ENCODE data around the gene ASAP3. TPM values are rescaled to one million over a fixed set of nuclear protein-coding genes. Genes with fewer than 3 reads are reported as not detected.

Gene ASAP3
- total and polyA plus RNA-seq, 9 of the 15 experiments (the other 6 are each of a cell fraction or from before 2014, with no cell fraction given): 1.7 to 31.2 (median 17.4) TPM

GRCh38 chr1:23389837-23390321 lies 94.1 kb downstream of the ASAP3 start (continued):
- TF ChIP-seq REST (IDR thresholded peaks at IDR 0.05; ENCODE audit: borderline replicate concordance): peak; percentile 69
- TF ChIP-seq REST (CRISPR knock-in tag; IDR thresholded peaks at IDR 0.05; ENCODE audit: low read depth): no peak
- no peak for TF ChIP-seq HMGXB4 (CRISPR knock-in tag; IDR thresholded peaks at IDR 0.05)
- TF ChIP-seq HMBOX1 (IDR thresholded peaks at IDR 0.05): peak; percentile 83
- no peak for TF ChIP-seq KLF16 (IDR thresholded peaks at IDR 0.05)
- TF ChIP-seq KDM1A (IDR thresholded peaks at IDR 0.05): no peak
- no peak for TF ChIP-seq HSF4 (CRISPR knock-in tag; IDR thresholded peaks at IDR 0.05; ENCODE audit: borderline replicate concordance)
- TF ChIP-seq ZNF707 (CRISPR knock-in tag; conservative IDR thresholded peaks at IDR 0.05): no peak
- TF ChIP-seq ARID1B (IDR thresholded peaks at IDR 0.05): peak; percentile 29; the same call in 1 of the 2 replicates
- TF ChIP-seq U2AF2 (optimal IDR thresholded peaks at IDR 0.05; ENCODE audit: low read depth, low read length): no peak
- no peak for TF ChIP-seq TAF7 (tag; IDR thresholded peaks at IDR 0.05)
- no peak for TF ChIP-seq NR2C2 (CRISPR knock-in tag; IDR thresholded peaks at IDR 0.05)
- TF ChIP-seq NR2C2 (tag; IDR thresholded peaks at IDR 0.05): no peak
- TF ChIP-seq PTTG1 (tag; IDR thresholded peaks at IDR 0.05; ENCODE audit: low read depth): 0 out of 2 replicates have a peak, but pooled peaks have one; percentile 20
- TF ChIP-seq SIN3B (IDR thresholded peaks at IDR 0.05; ENCODE audit: low read depth): no peak
- no peak for TF ChIP-seq DMBX1 (CRISPR knock-in tag; IDR thresholded peaks at IDR 0.05; ENCODE audit: borderline replicate concordance)
- TF ChIP-seq XRCC5 (IDR thresholded peaks at IDR 0.05; ENCODE audit: low read depth, low read length): no peak
- TF ChIP-seq ZNF41 (CRISPR knock-in tag; conservative IDR thresholded peaks at IDR 0.05): no peak; the same call in 1 of the 2 replicates
- no peak for TF ChIP-seq C11orf30 (IDR thresholded peaks at IDR 0.05; ENCODE audit: low read depth)
